ENCODE results near the gene DNAH11. TPM values are rescaled to one million over a fixed set of nuclear protein-coding genes. Genes with fewer than 3 reads are reported as not detected.

The DNAH11 gene
- total and polyA plus RNA-seq, 2 of the 4 experiments (the other 2 are of a cell fraction): not detected

GRCh38 chr7:21945454-21946221 lies 402.8 kb downstream of the DNAH11 start, which contains the start of gene CDCA7L:
CDCA7L (minus strand) TSS chr7:21945899; CDS start chr7:21945804, 95 bp downstream.
- Histone ChIP-seq H3K18ac (ENCODE audit: low read depth, low read length) (peak within 1 kb of the TSS; percentile 91), H3K27ac (ENCODE audit: insufficient read depth, low read length) (peak within 1 kb of the TSS; percentile 90), H3K27me3 (ENCODE audit: control insufficient read depth, insufficient read depth, low read length) (0 out of 2 replicates have a peak, but pooled peaks cover 2% of the 10 kb centered on the region), H4K20me1 (ENCODE audit: insufficient read depth, low read length) (no peaks in the 10 kb centered on the region), H2AK9ac (replicated peaks; ENCODE audit: low read depth, low read length, poor library complexity) (peak within 1 kb of the TSS; percentile 93), H3K4me3 (ENCODE audit: insufficient read depth, low read depth, low read length) (peak within 1 kb of the TSS; percentile 81), H3K4me1 (ENCODE audit: control insufficient read depth, insufficient read depth, low read length) (peaks cover 3% of the 10 kb centered on the region; the same call in 1 of the 2 replicates), H2BK20ac (ENCODE audit: low read depth, low read length) (peak within 1 kb of the TSS; percentile 97; the same call in 1 of the 2 replicates), H3K9me1 (ENCODE audit: insufficient read depth, low read length) (no peaks in the 10 kb centered on the region; the same call in 1 of the 2 replicates), H4K91ac (ENCODE audit: insufficient read depth, low read depth, low read length) (peak within 1 kb of the TSS; percentile 95), H4K8ac (ENCODE audit: low read depth in 2 of 2, low read length in 2 of 2) (peak within 1 kb of the TSS; percentile 59 to 93; a peak in 2 of 4 replicates), H3K36me3 (ENCODE audit: control insufficient read depth, insufficient read depth, low read length) (no peaks in the 10 kb centered on the region), H3K56ac (ENCODE audit: extremely low read depth, insufficient read depth, low read length) (no peak within 1 kb of the TSS), H2BK120ac (ENCODE audit: low read depth, low read length) (peak within 1 kb of the TSS; percentile 99), H3K79me1 (ENCODE audit: low read depth in 1 of 2, low read length in 2 of 2) (peaks cover 13 to 15% of the 10 kb centered on the region in 2 experiments; a peak in 3 of 4 replicates), H2AK5ac (ENCODE audit: low read depth, low read length) (no peak within 1 kb of the TSS), H3K23ac (ENCODE audit: low read depth, low read length) (peak within 1 kb of the TSS; percentile 77), H2BK15ac (ENCODE audit: low read depth, low read length) (no peak within 1 kb of the TSS), H4K5ac (ENCODE audit: low read depth, low read length) (peak within 1 kb of the TSS; percentile 82), H3K4me2 (ENCODE audit: low read depth, low read length) (peak within 1 kb of the TSS; percentile 99), H2BK5ac (ENCODE audit: low read depth, low read length, poor library complexity, severe bottlenecking) (peak within 1 kb of the TSS; percentile 93), H3K9ac (ENCODE audit: low read depth, low read length) (peak within 1 kb of the TSS; percentile 88), H3K14ac (replicated peaks; ENCODE audit: low read depth, low read length) (peak within 1 kb of the TSS; percentile 92), H3K9me3 (ENCODE audit: control insufficient read depth, insufficient read depth, low read length) (no peaks in the 10 kb centered on the region), H2AFZ (replicated peaks; ENCODE audit: low read length, poor library complexity) (peak within 1 kb of the TSS; percentile 99), H3K4ac (ENCODE audit: low read depth, low read length) (peak within 1 kb of the TSS; percentile 96)
- intact Hi-C loops (cut with micrococcal nuclease): loop anchor here (2.0 kb wide), 1 partner anchor 55 kb away; no protein-coding TSS in a partner anchor
- in situ Hi-C loops (cut with MboI; ENCODE audit: low sequenced_read_pairs): no loop called here
- 0% methylated on average over 21 of the region's 83 CpGs; no CpG with 5 or more reads in 1 of the 2 experiments for WGBS, 2 experiments (ENCODE audit: extremely low coverage in 2 of 2, insufficient read length in 1 of 2)
- ATAC-seq (ENCODE audit: low read depth) (peak; percentile 97), DNase-seq (peak; percentile 63)
- POLR2A ChIA-PET (ENCODE audit: unreplicated experiment): no interaction called here
- CTCF ChIA-PET: interaction anchor here (1.1 to 1.4 kb wide), 2 partner anchors 26 to 137 kb away, joined by 3 read pairs; no protein-coding TSS in a partner anchor
- dilution Hi-C loops (cut with HindIII; ENCODE audit: low sequenced_read_pairs, unreplicated experiment): no loop called here
- BruUV-seq (replicated peaks): no TSS peak
- TF ChIP-seq SMC3 (IDR thresholded peaks at IDR 0.05; ENCODE audit: low read depth, low read length) (no peak), RAD21 (IDR thresholded peaks at IDR 0.05; ENCODE audit: low read length) (no peak), CEBPB (IDR thresholded peaks at IDR 0.05; ENCODE audit: low read depth, low read length) (no peak), NFE2L2 (IDR thresholded peaks at IDR 0.05; ENCODE audit: low read depth, low read length) (no peak), RCOR1 (IDR thresholded peaks at IDR 0.05; ENCODE audit: insufficient replicate concordance, low read length) (no peak), FOS (IDR thresholded peaks at IDR 0.05; ENCODE audit: low read depth, low read length) (0 out of 2 replicates have a peak, but pooled peaks have one; percentile 3), BHLHE40 (IDR thresholded peaks at IDR 0.05; ENCODE audit: low read depth, low read length) (peak; percentile 97), MXI1 (IDR thresholded peaks at IDR 0.05; ENCODE audit: borderline replicate concordance, low read depth, low read length) (peak; percentile 80; the same call in 1 of the 2 replicates), MAFK (IDR thresholded peaks at IDR 0.05; ENCODE audit: low read depth, low read length) (no peak), MAZ (IDR thresholded peaks at IDR 0.05; ENCODE audit: borderline replicate concordance, low read depth, low read length) (peak; percentile 28; the same call in 1 of the 2 replicates)
- TF ChIP-seq, protein P1, sequence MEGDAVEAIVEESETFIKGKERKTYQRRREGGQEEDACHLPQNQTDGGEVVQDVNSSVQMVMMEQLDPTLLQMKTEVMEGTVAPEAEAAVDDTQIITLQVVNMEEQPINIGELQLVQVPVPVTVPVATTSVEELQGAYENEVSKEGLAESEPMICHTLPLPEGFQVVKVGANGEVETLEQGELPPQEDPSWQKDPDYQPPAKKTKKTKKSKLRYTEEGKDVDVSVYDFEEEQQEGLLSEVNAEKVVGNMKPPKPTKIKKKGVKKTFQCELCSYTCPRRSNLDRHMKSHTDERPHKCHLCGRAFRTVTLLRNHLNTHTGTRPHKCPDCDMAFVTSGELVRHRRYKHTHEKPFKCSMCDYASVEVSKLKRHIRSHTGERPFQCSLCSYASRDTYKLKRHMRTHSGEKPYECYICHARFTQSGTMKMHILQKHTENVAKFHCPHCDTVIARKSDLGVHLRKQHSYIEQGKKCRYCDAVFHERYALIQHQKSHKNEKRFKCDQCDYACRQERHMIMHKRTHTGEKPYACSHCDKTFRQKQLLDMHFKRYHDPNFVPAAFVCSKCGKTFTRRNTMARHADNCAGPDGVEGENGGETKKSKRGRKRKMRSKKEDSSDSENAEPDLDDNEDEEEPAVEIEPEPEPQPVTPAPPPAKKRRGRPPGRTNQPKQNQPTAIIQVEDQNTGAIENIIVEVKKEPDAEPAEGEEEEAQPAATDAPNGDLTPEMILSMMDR (conservative IDR thresholded peaks at IDR 0.05; ENCODE audit: low read depth, low read length): no peak
- TF ChIP-seq, protein P2, sequence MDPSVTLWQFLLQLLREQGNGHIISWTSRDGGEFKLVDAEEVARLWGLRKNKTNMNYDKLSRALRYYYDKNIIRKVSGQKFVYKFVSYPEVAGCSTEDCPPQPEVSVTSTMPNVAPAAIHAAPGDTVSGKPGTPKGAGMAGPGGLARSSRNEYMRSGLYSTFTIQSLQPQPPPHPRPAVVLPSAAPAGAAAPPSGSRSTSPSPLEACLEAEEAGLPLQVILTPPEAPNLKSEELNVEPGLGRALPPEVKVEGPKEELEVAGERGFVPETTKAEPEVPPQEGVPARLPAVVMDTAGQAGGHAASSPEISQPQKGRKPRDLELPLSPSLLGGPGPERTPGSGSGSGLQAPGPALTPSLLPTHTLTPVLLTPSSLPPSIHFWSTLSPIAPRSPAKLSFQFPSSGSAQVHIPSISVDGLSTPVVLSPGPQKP (IDR thresholded peaks at IDR 0.05; ENCODE audit: borderline replicate concordance, low read depth, low read length): no peak
- TF ChIP-seq, protein P3, sequence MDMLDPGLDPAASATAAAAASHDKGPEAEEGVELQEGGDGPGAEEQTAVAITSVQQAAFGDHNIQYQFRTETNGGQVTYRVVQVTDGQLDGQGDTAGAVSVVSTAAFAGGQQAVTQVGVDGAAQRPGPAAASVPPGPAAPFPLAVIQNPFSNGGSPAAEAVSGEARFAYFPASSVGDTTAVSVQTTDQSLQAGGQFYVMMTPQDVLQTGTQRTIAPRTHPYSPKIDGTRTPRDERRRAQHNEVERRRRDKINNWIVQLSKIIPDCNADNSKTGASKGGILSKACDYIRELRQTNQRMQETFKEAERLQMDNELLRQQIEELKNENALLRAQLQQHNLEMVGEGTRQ (IDR thresholded peaks at IDR 0.05; ENCODE audit: low read depth, low read length): no peak

All from IMR-90 (cell line).